Thymus (tissue), 11 donors: ENCODE data around the gene SEMA6A. TPM values are rescaled to one million over a fixed set of nuclear protein-coding genes. Genes with fewer than 3 reads are reported as not detected.

Experiments used
- DNase-seq, 9 donors: peaks; one replicate each; pipeline ENCODE4 v3.0.0-alpha.2; 2013; ENCODE audit warnings: low spot score in 9 of 9, low read depth in 6 of 9, missing footprints in 1 of 9
- H3K27ac ChIP-seq, 2 donors: one replicate each; pipeline ENCODE4 v1.5.1; 2013; ENCODE audit warnings: control low read depth in 1 of 2, low read depth in 1 of 2, low read length in 1 of 2, mild to moderate bottlenecking in 1 of 2, moderate library complexity in 1 of 2
- H3K27me3 ChIP-seq, 2 donors: one replicate each; pipeline ENCODE4 v1.5.1; 2013; ENCODE audit warnings: low read length in 1 of 2; ENCODE audit not compliant: control insufficient read depth in 2 of 2, insufficient read depth in 1 of 2
- H3K36me3 ChIP-seq, 2 donors: one replicate each; pipeline ENCODE4 v1.5.1; 2013; ENCODE audit warnings: low read length in 1 of 2, mild to moderate bottlenecking in 1 of 2, moderate library complexity in 1 of 2; ENCODE audit not compliant: control insufficient read depth in 2 of 2, insufficient read depth in 2 of 2
- H3K4me1 ChIP-seq, 2 donors: one replicate each; pipeline ENCODE4 v1.5.1; 2013; ENCODE audit warnings: low read length in 2 of 2; ENCODE audit not compliant: control insufficient read depth in 2 of 2, insufficient read depth in 2 of 2
- H3K4me3 ChIP-seq, 2 donors: one replicate each; pipeline ENCODE4 v1.5.1; 2013; ENCODE audit warnings: low read length in 2 of 2, control low read depth in 1 of 2, mild to moderate bottlenecking in 1 of 2
- H3K9me3 ChIP-seq, 2 donors: one replicate each; pipeline ENCODE4 v1.5.1; 2013; ENCODE audit warnings: low read length in 1 of 2, mild to moderate bottlenecking in 1 of 2; ENCODE audit not compliant: control insufficient read depth in 2 of 2, insufficient read depth in 1 of 2
- WGBS: extraction: QIAGEN DNeasy Blood & Tissue Kit; methylation state at CpG from one replicate; pipeline ENCODE4 v1.1.7; 2013; 5-methylcytosine and 5-hydroxymethylcytosine counted together
- polyA plus RNA-seq: library from polyadenylated mRNA; stranded (reverse); fragments of 200-250 nt; gene quantifications from one replicate; pipeline ENCODE4 v1.2.3, GENCODE V29; 2013
- total RNA-seq: library from RNA; stranded (reverse); fragments of 120-200 nt; gene quantifications from one replicate; pipeline ENCODE4 v1.2.4, GENCODE V29; 2013
- donor health status: healthy.

SEMA6A gene
- total and polyA plus RNA-seq, 2 donors = 3.6 to 6.2 TPM

DNA sequence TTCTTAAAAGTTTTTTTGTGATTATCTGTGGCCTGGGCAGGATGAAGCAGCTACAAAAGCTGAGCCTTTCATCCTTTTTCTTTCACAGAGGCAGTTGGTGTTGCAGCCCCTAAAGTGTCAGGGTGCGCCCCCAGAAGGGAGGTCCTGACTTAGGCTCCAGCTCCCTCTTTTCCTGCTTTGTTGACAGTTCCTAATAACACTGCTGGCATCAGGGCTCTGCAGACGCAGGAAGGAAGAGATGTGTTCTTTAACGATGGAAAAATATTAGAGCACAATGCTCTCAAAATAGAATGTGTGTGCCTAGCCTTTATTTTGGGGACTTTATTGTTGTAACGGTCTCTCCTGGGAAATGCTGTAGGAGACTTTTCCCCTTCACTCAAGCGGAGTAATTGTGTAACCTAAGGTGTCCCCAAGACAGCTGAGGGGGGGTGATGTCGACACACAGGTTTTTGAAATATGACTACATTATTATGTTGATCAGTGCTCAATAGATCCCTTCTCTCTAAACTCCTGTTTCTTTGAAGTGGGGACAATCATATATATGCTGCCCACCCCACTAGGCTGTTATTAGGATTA lies 135.6 kb downstream of the SEMA6A start:
- no peak overlapping the region for H3K27ac ChIP-seq
- H3K9me3 ChIP-seq = no peaks in the 10 kb centered on the region
- H3K4me1 ChIP-seq = peaks cover 0 to 15% of the 10 kb centered on the region in 2 donors
- 81% methylated on average over 6 of the region's 6 CpGs for WGBS
- H3K27me3 ChIP-seq = no peaks in the 10 kb centered on the region
- no peak for DNase-seq
- no peak overlapping the region for H3K4me3 ChIP-seq
- no peaks in the 10 kb centered on the region for H3K36me3 ChIP-seq

DNA sequence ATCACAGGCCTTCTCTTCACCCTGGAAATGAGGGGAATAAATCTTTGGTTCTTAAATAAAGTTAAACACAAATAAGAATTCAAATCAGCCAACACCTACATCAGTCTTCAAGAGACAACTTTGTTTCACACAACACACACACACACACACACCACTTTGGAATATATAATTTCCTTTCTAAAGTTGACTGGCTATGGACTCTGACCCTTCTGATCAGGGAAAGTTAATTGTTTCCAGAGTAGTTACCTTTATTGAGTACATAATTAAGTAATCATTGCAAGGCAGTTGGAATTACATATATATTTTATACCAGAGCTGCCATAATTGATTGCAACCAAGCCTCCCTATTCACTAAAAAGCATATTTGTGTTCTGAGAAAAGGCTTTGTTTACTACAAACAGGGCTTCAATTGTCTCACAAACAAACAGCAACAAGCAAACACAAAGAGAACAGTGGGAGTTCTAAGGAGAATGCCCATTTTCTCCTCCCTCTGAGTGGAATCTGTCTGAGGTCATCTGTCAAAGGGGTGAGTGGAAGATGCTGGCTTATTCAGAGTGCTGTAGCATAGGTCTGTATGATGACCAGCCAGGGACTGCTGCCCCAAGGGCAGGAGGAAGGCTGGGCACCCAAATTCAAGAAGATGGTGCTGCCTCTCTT lies 136.6 kb downstream of the SEMA6A start:
- H3K4me1 ChIP-seq = peaks cover 0 to 15% of the 10 kb centered on the region in 2 donors
- no peak overlapping the region for H3K27ac ChIP-seq
- no peaks in the 10 kb centered on the region for H3K36me3 ChIP-seq
- no peaks in the 10 kb centered on the region for H3K9me3 ChIP-seq
- H3K4me3 ChIP-seq = no peak overlapping the region
- DNase-seq = no peak
- no peaks in the 10 kb centered on the region for H3K27me3 ChIP-seq

DNA sequence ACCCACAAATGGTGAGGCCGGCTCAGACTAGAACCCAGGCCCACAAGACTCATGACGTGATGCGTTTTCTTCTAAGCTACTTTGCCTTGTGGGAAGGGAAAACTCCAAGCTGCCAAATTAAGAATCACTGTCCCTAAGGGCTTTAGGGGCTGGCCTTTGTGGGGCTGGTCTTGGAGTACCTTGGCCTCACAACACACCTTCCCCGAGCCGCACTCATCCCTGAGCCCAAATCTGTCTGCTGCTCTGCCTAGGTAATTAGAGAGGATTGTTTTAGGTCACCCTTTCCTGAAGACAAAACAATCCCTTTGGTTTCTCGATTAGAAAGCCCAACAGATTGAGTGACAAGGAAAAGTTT lies 137.3 kb downstream of the SEMA6A start:
- no peaks in the 10 kb centered on the region for H3K27me3 ChIP-seq
- peaks cover 0 to 15% of the 10 kb centered on the region in 2 donors for H3K4me1 ChIP-seq
- H3K36me3 ChIP-seq = no peaks in the 10 kb centered on the region
- no peak overlapping the region for H3K4me3 ChIP-seq
- no peak overlapping the region for H3K27ac ChIP-seq
- WGBS = 96% methylated on average over 6 of the region's 6 CpGs
- H3K9me3 ChIP-seq = no peaks in the 10 kb centered on the region
- DNase-seq = no peak

DNA sequence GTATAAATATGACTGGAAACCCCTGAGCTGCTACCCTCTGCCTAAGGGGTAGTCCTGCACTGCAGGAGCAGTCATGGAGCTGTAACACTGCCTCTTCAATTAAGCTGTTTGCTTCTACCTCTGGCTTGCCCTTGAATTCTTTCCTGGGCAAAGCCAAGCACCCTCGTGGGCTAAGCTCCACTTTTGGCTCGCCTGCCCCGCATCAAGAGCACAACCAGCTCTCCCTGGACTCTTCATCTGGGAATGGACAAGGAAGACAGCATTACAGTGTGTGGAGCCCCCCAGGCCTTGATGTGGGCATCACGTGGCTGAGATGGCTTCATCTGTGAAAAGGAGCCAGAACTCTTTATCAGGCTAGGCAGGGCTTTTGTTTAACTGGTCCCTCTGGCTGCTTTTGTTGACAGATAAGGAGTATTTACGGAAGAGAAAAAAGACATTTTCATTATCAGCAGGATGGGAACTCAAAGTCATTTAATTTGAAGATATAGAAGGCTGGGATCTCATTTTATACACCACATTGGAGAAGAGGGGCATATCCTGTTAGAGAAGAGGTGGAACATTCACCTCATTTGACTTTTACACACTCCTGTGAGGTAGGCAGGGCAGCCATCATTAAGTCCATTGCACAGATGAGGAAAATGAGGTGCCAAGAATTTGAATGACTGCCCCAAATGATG lies 137.8 kb downstream of the SEMA6A start:
- Histone ChIP-seq H3K36me3 (no peaks in the 10 kb centered on the region), H3K9me3 (no peaks in the 10 kb centered on the region), H3K27ac (no peak overlapping the region), H3K27me3 (no peaks in the 10 kb centered on the region), H3K4me3 (no peak overlapping the region), H3K4me1 (peaks cover 0 to 15% of the 10 kb centered on the region in 2 donors)
- 96% methylated on average over 5 of the region's 5 CpGs for WGBS
- DNase-seq = no peak

DNA sequence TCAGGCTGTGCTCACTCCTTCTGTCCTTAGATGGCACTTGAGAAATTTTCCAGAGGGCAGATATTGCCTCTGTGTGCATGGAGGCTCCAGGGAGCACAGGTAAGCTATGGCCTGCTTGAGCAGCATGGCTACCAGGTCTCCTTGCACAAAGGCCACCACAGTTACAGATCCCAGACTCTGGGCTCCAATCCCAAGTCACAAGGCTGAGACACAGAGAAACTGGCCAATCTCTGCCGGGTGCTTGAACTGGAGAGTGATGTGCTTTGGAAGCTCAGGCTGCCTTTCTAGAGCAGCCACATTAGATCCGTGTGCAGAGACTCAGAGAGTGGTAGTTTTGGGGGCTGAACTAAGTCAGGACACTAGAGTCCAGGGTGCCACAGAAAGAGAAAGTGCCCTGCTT lies 145.7 kb downstream of the SEMA6A start:
- no peaks in the 10 kb centered on the region for H3K36me3 ChIP-seq
- H3K4me3 ChIP-seq = no peak overlapping the region
- no peaks in the 10 kb centered on the region for H3K27me3 ChIP-seq
- 70% methylated on average over 2 of the region's 2 CpGs for WGBS
- no peak for DNase-seq
- H3K4me1 ChIP-seq = no peaks in the 10 kb centered on the region
- H3K27ac ChIP-seq = no peak overlapping the region
- H3K9me3 ChIP-seq = no peaks in the 10 kb centered on the region

DNA sequence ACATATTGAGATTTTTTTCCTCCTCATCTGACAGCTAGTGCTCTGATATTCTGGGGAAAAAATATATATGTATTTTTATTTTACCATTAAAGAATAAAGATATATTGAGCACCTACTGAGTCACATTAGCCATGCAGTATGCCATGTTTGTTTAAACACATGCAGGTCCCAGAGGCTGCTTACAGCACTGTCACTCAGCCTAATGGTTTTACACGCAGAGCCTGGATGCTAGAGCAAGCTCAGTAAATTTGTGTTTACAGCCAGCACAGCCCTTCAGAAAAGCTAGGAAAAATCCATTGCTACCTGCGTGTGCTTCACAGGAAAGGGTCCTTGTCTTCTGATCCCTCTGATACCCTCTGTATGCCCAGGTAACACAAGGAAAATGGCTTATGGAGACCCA lies 146.2 kb downstream of the SEMA6A start:
- H3K4me1 ChIP-seq = no peaks in the 10 kb centered on the region
- no peaks in the 10 kb centered on the region for H3K27me3 ChIP-seq
- no peaks in the 10 kb centered on the region for H3K36me3 ChIP-seq
- no peaks in the 10 kb centered on the region for H3K9me3 ChIP-seq
- 96% methylated on average over 2 of the region's 2 CpGs for WGBS
- no peak overlapping the region for H3K27ac ChIP-seq
- DNase-seq = no peak
- H3K4me3 ChIP-seq = no peak overlapping the region

DNA sequence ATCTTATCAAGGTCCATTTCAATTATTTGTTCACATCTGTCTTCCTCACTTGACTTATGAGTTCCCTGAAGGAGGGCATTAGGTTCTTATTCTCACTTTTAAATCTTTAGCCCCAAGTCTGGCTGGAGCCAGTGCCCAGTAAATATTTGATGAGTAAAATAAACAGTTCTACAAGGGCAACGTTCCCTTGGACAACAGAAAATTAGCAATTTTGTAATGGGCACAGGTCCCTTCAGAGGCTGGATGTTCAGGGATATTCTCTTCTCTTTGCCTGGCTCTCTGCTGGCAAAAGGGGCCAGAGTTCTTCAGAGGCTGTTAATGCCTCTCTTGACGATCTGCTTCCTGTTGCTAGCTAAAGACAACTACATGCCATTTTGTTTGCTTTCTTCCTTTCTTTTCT lies 149.7 kb downstream of the SEMA6A start:
- Histone ChIP-seq H3K4me3 (no peak overlapping the region), H3K27ac (no peak overlapping the region), H3K36me3 (no peaks in the 10 kb centered on the region), H3K27me3 (no peaks in the 10 kb centered on the region), H3K4me1 (no peaks in the 10 kb centered on the region), H3K9me3 (peaks cover 0 to 4% of the 10 kb centered on the region in 2 donors)
- no peak for DNase-seq
- 93% methylated on average over 2 of the region's 2 CpGs for WGBS

DNA sequence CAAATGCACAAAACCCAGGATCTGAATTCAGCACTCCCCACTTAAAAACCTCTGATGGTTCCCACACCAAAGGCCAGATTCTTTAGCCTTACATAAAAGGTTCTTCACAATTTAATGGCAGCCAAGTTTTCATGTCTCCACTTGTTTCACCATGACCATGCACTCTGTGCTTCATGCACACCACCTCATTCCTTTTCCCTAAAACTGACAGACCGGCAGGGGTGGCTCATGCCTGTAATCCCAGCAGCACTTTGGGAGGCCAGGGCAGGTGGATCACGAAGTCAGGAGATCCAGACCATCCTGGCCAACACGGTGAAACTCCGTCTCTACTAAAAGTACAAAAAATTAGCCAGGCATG lies 150.4 kb downstream of the SEMA6A start:
- H3K27me3 ChIP-seq = no peaks in the 10 kb centered on the region
- H3K9me3 ChIP-seq = peaks cover 0 to 4% of the 10 kb centered on the region in 2 donors
- no peaks in the 10 kb centered on the region for H3K36me3 ChIP-seq
- no peaks in the 10 kb centered on the region for H3K4me1 ChIP-seq
- H3K27ac ChIP-seq = no peak overlapping the region
- no peak overlapping the region for H3K4me3 ChIP-seq
- DNase-seq = no peak
- WGBS = 95% methylated on average over 4 of the region's 4 CpGs

DNA sequence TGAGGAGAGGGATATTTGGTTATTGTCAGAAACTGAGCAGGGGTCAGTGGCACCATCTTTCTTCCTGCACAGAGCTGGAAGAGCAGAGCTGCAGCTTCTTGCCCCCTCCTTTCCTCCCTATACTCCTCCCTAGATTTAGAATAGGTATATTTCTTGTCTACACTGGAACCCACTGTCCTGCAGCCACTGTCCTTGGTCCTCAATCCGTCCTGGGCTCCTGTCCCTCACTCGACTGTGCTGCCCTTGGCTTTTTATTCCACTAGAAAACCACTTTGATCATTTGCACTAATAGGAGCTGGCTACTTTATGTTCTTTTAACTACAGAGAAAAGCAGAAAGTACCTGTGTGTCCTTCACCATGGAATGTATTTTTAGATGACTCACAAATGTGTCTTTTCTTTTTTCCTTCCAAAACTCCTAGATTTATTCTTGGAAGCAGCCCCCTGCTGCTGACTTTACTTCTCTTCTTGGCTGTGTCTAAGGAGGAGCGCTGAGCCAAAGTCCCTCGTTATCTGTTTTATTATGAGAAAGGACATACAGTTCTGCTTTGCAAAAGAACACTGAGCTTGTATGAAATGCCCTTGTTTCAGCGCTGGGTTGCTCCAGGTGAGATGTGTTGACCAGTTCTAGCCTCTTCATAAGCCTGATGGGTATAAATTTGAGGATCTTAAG lies 150.9 kb downstream of the SEMA6A start:
- no peaks in the 10 kb centered on the region for H3K36me3 ChIP-seq
- WGBS = 86% methylated on average over 5 of the region's 5 CpGs
- no peaks in the 10 kb centered on the region for H3K27me3 ChIP-seq
- DNase-seq = no peak
- H3K4me3 ChIP-seq = no peak overlapping the region
- H3K9me3 ChIP-seq = peaks cover 0 to 4% of the 10 kb centered on the region in 2 donors
- no peaks in the 10 kb centered on the region for H3K4me1 ChIP-seq
- H3K27ac ChIP-seq = no peak overlapping the region
